ENCODE measurements around the gene IBTK.

Gene IBTK

GRCh38 chr6:82185948-82186535, 61.5 kb downstream of the IBTK start:
- no peak overlapping the region for H3K9ac ChIP-seq (ENCODE audit: low read length)
- peaks cover 27% of the 10 kb centered on the region; the same call in 1 of the 2 replicates for H3K36me3 ChIP-seq (ENCODE audit: low read length)
- H2AFZ ChIP-seq (ENCODE audit: low read depth, low read length, severe bottlenecking): no peak overlapping the region
- H3K27me3 ChIP-seq (ENCODE audit: low read length): no peaks in the 10 kb centered on the region
- TF ChIP-seq EZH2phosphoT487 (conservative IDR thresholded peaks at IDR 0.05; ENCODE audit: low read length): no peak
- no peak for TF ChIP-seq CTCF (IDR thresholded peaks at IDR 0.05; ENCODE audit: insufficient read depth, low read length, poor library complexity, severe bottlenecking)
- no peak overlapping the region for H3K27ac ChIP-seq (ENCODE audit: low read depth, low read length)
- no peak overlapping the region for H3K4me3 ChIP-seq (ENCODE audit: insufficient read depth, low read length, poor library complexity, severe bottlenecking)
- H3K79me2 ChIP-seq (ENCODE audit: insufficient read depth, low read length): no peaks in the 10 kb centered on the region
- H3K9me2 ChIP-seq (replicated peaks; ENCODE audit: insufficient read depth, low read length): no peaks in the 10 kb centered on the region
- H3F3A ChIP-seq (ENCODE audit: insufficient read depth): no peaks in the 10 kb centered on the region
- H4K20me1 ChIP-seq (ENCODE audit: low read depth, low read length): no peaks in the 10 kb centered on the region
- no peak overlapping the region for H3K4me2 ChIP-seq (ENCODE audit: low read depth, low read length, poor library complexity, severe bottlenecking)
- no peaks in the 10 kb centered on the region for H3K9me3 ChIP-seq (ENCODE audit: insufficient read depth, low read length)

- no peak overlapping the region for H3K9ac ChIP-seq (ENCODE audit: low read length)
- no peaks in the 10 kb centered on the region for H3K9me3 ChIP-seq (ENCODE audit: insufficient read depth, low read length)
- no peaks in the 10 kb centered on the region for H3K9me2 ChIP-seq (replicated peaks; ENCODE audit: insufficient read depth, low read length)
- peaks cover 15% of the 10 kb centered on the region; the same call in 1 of the 2 replicates for H3K36me3 ChIP-seq (ENCODE audit: low read length)
- no peak overlapping the region for H3K4me3 ChIP-seq (ENCODE audit: insufficient read depth, low read length, poor library complexity, severe bottlenecking)
- H3K79me2 ChIP-seq (ENCODE audit: insufficient read depth, low read length): no peaks in the 10 kb centered on the region
- no peaks in the 10 kb centered on the region for H3F3A ChIP-seq (ENCODE audit: insufficient read depth)
- H3K4me2 ChIP-seq (ENCODE audit: low read depth, low read length, poor library complexity, severe bottlenecking): no peak overlapping the region
- no peak overlapping the region for H2AFZ ChIP-seq (ENCODE audit: low read depth, low read length, severe bottlenecking)
- TF ChIP-seq EZH2phosphoT487 (conservative IDR thresholded peaks at IDR 0.05; ENCODE audit: low read length) (no peak), CTCF (IDR thresholded peaks at IDR 0.05; ENCODE audit: insufficient read depth, low read length, poor library complexity, severe bottlenecking) (no peak)
- no peaks in the 10 kb centered on the region for H3K27me3 ChIP-seq (ENCODE audit: low read length)
- H3K27ac ChIP-seq (ENCODE audit: low read depth, low read length): no peak overlapping the region
- no peaks in the 10 kb centered on the region for H4K20me1 ChIP-seq (ENCODE audit: low read depth, low read length)
These were observed 63.8 kb downstream of the IBTK start for GRCh38 chr6:82183642-82184282.

- H3K4me3 ChIP-seq (ENCODE audit: insufficient read depth, low read length, poor library complexity, severe bottlenecking): no peak overlapping the region
- H3K4me2 ChIP-seq (ENCODE audit: low read depth, low read length, poor library complexity, severe bottlenecking): no peak overlapping the region
- no peaks in the 10 kb centered on the region for H3K27me3 ChIP-seq (ENCODE audit: low read length)
- no peaks in the 10 kb centered on the region for H3F3A ChIP-seq (ENCODE audit: insufficient read depth)
- no peaks in the 10 kb centered on the region for H4K20me1 ChIP-seq (ENCODE audit: low read depth, low read length)
- H2AFZ ChIP-seq (ENCODE audit: low read depth, low read length, severe bottlenecking): no peak overlapping the region
- H3K36me3 ChIP-seq (ENCODE audit: low read length): peaks cover 15% of the 10 kb centered on the region; the same call in 1 of the 2 replicates
- H3K79me2 ChIP-seq (ENCODE audit: insufficient read depth, low read length): no peaks in the 10 kb centered on the region
- H3K9me3 ChIP-seq (ENCODE audit: insufficient read depth, low read length): no peaks in the 10 kb centered on the region
- H3K27ac ChIP-seq (ENCODE audit: low read depth, low read length): no peak overlapping the region
- H3K9me2 ChIP-seq (replicated peaks; ENCODE audit: insufficient read depth, low read length): no peaks in the 10 kb centered on the region
- TF ChIP-seq EZH2phosphoT487 (conservative IDR thresholded peaks at IDR 0.05; ENCODE audit: low read length) (no peak), CTCF (IDR thresholded peaks at IDR 0.05; ENCODE audit: insufficient read depth, low read length, poor library complexity, severe bottlenecking) (no peak)
- no peak overlapping the region for H3K9ac ChIP-seq (ENCODE audit: low read length)
These were observed 64.8 kb downstream of the IBTK start for GRCh38 chr6:82182756-82183155.
